ENCODE data around the gene TBX2.
"Not testable (repeated sequence)": the region's sequence is repeated elsewhere in the genome, so short reads cannot be mapped to it uniquely, and the experiment has no call there.

The TBX2 gene

GRCh38 chr17:61399131-61400065 lies at the start of gene TBX2:
Gene TBX2 (plus strand): TSS chr17:61399843. CDS start chr17:61400177, 334 bp downstream.
- peak; percentile 73 for DNase-seq

- DNase-seq = no peak
Observed at GRCh38 chr17:61351745-61352407, 47.8 kb upstream of the TBX2 start.

GRCh38 chr17:61352408-61352770 lies 47.3 kb upstream of the TBX2 start:
- DNase-seq = no peak

GRCh38 chr17:61352781-61353491 lies 46.7 kb upstream of the TBX2 start:
- no peak for DNase-seq

GRCh38 chr17:61353615-61354014 lies 46.0 kb upstream of the TBX2 start:
- no peak for DNase-seq

GRCh38 chr17:61354895-61355874 lies 44.5 kb upstream of the TBX2 start:
- DNase-seq = no peak

GRCh38 chr17:61357061-61357460 lies 42.6 kb upstream of the TBX2 start:
- not testable (repeated sequence) for DNase-seq

GRCh38 chr17:61359513-61359912 lies 40.1 kb upstream of the TBX2 start:
- DNase-seq = not testable (repeated sequence)

- DNase-seq = no peak
Observed at GRCh38 chr17:61360318-61360943, 39.2 kb upstream of the TBX2 start.

- DNase-seq = no peak
Observed at GRCh38 chr17:61361084-61361483, 38.6 kb upstream of the TBX2 start.

- no peak for DNase-seq
Observed at GRCh38 chr17:61362396-61362795, 37.2 kb upstream of the TBX2 start.

GRCh38 chr17:61362852-61363600 lies 36.6 kb upstream of the TBX2 start:
- DNase-seq = no peak

GRCh38 chr17:61363601-61364462 lies 35.8 kb upstream of the TBX2 start:
- DNase-seq = no peak

- no peak for DNase-seq
Observed at GRCh38 chr17:61364463-61364846, 35.2 kb upstream of the TBX2 start.

- DNase-seq = no peak
Observed at GRCh38 chr17:61366076-61366714, 33.4 kb upstream of the TBX2 start.

GRCh38 chr17:61366715-61367413 lies 32.8 kb upstream of the TBX2 start:
- no peak for DNase-seq

- DNase-seq = no peak
Observed at GRCh38 chr17:61368049-61368831, 31.4 kb upstream of the TBX2 start.
